GM19468 (cell line): ENCODE measurements around the gene FBXL7.

Experiments
- ATAC-seq: cut with Tn5 transposase; IDR thresholded peaks from one replicate; pipeline ENCODE4 v1.9.1; 2021; ENCODE audit warnings: mild to moderate bottlenecking, moderate library complexity, moderate number of reproducible peaks; ENCODE audit not compliant: unreplicated experiment; ENCODE audit errors: extremely low read depth

Gene FBXL7

DNA sequence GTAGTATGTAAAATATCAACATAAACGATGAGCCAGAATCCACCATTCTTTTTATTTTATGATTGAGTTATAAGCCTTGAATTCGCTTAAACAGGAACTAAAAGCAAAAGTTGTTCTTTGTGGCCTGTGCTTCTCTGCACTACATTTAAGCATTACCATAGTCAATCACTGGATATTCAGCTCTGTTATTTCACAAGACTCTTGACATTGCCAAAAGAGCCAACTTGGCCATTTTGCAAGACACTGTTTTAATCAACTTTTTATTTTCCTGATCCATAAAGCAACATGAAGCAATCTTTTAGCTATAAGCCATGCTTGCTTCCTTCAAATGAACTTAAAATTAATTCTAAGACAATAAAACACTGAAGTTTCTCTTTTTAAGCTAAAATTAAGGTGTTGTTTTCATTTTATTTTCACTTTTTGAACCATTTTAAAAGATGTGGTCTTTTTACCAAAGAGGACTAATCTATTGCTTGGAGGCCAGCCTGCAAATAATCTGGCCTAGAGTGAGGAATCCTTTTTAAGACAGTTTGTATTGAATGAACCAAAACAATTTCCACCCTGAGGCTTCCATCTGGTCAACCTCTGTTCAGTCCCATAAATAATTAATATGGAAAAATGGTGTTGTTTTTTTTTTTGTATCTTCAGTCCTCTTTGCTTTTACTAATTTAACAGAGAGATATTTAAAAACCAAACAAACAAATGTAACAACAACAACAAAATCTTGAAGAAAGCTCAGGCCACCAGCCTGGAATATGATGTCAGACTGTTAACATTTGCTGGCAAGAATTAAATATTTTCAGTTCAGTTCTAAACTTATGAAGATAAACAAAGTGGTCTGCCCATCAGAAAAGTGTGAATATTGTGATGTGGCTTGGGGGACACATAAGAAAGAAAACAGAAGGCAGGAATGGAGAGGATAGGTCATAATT lies 405.2 kb downstream of the FBXL7 start:
- no peak for ATAC-seq

DNA sequence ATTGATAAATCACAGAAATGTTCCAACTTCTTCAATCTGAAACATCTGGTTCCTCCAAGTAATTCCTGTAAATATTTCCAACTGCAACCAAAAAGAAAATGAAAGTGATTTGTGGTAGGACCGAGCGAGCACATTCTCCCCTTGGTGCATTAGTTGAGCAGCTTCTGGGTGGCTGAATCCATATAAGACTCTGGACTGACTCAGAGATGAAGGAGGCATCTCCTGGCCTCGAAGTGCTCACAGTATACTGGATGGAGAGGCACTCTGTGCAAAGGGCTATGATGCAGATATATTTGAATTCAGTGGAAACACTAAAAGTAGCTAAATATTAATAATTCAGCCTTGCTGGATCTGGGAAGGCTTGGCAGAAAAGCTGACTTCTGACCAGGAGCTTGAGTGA lies 414.7 kb downstream of the FBXL7 start:
- no peak for ATAC-seq

GRCh38 chr5:15926586-15926985 lies 426.6 kb downstream of the FBXL7 start:
- ATAC-seq, result no peak

GRCh38 chr5:15927710-15928380 lies 427.9 kb downstream of the FBXL7 start:
- no peak for ATAC-seq

DNA sequence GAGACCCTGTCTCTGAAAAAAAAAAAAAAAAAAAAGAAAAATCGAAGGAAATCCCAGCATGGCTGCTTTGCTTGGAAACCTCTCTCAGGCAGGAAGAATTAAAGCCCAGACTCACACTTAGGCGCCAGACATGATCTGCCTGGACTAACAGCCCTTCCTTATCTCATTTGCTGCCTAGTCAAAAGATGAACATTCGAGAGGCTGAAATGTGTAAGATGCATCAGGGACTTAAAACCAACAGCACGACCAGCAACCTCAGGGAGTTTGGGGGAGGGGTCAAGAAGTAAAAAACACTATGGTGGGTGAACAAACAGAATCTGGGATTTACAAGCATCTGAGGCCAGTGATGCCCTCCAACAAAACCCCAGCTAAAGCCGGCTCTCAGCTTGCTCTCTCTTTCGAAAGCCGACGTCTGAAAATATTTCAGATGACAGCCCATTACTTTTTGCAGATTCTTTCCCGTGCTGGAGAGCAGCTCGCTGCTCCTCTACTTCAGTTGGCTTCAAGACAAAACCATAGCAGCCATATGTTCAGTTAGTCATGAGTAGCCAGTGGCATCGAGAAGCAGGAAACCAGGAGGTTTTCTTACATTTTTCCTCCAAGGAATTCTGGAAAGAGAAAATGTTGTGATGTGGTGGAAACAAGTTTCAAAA lies 429.8 kb downstream of the FBXL7 start:
- ATAC-seq, result no peak

- ATAC-seq, result no peak
Observed at GRCh38 chr5:15932066-15932465, 432.1 kb downstream of the FBXL7 start.

GRCh38 chr5:15933259-15934207 lies 433.6 kb downstream of the FBXL7 start:
- no peak for ATAC-seq

DNA sequence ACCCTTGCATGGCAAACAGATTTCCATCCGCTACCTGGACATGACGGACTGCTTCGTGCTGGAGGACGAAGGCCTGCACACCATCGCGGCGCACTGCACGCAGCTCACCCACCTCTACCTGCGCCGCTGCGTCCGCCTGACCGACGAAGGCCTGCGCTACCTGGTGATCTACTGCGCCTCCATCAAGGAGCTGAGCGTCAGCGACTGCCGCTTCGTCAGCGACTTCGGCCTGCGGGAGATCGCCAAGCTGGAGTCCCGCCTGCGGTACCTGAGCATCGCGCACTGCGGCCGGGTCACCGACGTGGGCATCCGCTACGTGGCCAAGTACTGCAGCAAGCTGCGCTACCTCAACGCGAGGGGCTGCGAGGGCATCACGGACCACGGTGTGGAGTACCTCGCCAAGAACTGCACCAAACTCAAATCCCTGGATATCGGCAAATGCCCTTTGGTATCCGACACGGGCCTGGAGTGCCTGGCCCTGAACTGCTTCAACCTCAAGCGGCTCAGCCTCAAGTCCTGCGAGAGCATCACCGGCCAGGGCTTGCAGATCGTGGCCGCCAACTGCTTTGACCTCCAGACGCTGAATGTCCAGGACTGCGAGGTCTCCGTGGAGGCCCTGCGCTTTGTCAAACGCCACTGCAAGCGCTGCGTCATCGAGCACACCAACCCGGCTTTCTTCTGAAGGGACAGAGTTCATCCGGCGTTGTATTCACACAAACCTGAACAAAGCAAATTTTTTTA lies 436.7 kb downstream of the FBXL7 start:
- ATAC-seq, result no peak

DNA sequence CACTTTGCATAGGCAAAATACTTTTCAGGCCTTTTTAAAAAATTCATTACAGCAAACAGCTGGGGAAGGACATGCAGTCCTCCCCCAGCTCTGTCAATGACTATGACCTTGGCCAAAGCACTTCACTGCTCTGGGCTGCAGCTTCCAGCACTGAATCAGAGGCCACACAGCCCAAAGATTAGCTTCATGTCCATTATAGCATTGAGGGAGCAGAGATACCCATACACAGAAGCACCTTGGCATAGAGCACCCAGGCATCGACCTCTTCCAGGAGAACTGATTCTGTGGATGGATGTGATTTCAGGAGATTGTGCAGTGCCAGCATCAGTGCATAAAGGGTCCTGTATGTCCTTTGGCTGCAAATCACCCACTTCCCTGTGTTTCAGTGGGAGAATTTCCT lies 437.7 kb downstream of the FBXL7 start:
- ATAC-seq, result no peak

- ATAC-seq, result no peak
Observed at GRCh38 chr5:15938186-15938585, 438.2 kb downstream of the FBXL7 start.

DNA sequence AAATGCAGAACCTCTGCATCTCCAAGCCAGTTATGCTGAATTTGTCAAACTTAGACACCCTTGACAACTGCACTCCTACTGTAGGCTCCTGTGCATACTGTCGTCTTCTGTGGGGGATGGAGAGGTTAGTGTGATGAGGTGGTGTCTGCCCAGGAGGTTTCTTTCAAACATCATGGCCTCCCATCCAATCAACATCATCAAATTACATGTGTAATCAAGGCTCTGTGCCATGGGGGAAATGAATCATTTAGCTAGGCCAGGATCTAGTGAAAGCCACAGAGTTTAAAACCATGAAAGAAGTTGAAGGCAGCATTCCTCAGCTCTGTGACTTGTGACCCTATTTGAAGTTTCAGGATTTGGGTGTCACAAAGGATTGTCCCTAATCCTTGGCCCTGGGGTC lies 439.0 kb downstream of the FBXL7 start:
- ATAC-seq, result no peak

GRCh38 chr5:15940905-15941304 lies 440.9 kb downstream of the FBXL7 start:
- ATAC-seq, result no peak

GRCh38 chr5:15943487-15943886 lies 443.5 kb downstream of the FBXL7 start:
- no peak for ATAC-seq

DNA sequence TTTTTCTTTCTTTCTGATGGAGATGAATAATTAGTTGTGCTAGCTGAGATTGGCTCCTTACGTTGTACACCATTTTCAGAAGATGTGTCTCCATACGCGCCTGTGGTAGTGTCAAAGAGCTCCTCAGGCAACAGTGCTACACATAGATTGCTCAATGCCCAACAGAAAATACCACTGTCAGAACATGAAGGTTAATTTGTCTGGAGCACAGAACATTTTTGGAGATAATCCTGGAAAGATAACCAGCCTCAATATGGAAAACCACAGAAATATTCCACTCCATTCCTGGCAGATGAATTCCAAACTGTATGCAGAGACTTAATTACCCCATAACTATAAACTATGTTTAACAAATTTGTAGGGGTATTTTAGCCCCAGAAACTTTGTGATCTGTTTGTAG lies 446.0 kb downstream of the FBXL7 start:
- no peak for ATAC-seq

DNA sequence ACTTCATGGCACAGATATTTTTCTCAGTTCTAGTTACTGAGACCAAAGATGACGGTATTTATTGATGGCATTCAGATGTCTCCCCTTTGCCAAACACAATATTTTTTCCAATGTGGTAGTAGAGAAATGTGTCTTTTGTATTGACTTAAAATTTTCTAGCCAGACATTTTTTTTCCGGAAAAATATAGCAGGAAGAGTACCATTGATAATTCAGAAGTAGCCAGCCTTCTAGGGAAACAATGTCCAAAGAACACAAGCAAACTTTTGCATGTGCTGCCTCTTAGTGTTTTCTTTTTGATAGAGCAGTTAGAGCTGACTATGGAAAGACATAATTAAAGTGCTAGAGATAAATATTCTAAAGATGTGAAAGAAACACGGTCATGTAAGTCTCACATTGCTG lies 448.2 kb downstream of the FBXL7 start:
- no peak for ATAC-seq

DNA sequence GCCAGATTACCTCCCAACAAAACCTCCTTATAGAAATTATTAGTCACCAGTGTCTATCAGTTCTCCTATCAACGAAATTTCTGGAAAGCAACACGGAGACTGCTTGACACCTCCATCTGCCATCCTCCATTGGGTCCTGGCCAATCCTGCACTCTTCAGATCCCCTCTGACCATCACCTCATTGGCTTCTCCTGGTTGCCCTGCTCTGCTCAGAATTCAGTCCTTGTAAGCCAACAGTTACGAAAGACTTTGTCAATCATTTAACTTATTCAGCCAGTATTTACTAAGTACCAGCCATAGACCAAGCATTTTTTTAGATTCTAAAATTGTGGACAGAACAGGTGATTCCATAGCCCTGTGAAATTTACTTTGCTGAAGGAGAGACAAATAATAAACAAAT lies 451.1 kb downstream of the FBXL7 start:
- ATAC-seq, result no peak

- no peak for ATAC-seq
Observed at GRCh38 chr5:15951550-15951949, 451.6 kb downstream of the FBXL7 start.

- no peak for ATAC-seq
Observed at GRCh38 chr5:15956622-15957021, 456.6 kb downstream of the FBXL7 start.

GRCh38 chr5:15957124-15957523 lies 457.1 kb downstream of the FBXL7 start:
- ATAC-seq, result no peak
